Spleen (tissue), 11 donors: ENCODE results near the gene IQCE. TPM values are rescaled to one million over a fixed set of nuclear protein-coding genes. Genes with fewer than 3 reads are reported as not detected.
A peak's percentile ranks its signal among the peaks of the same experiment; 100 is the strongest.

Experiments used
- DNase-seq: peaks from one replicate; pipeline ENCODE4 v3.0.0-alpha.2; 2020
- H3K27ac ChIP-seq, 8 donors: fragments of 200-600 bp; sonication (generic) in 7 of 8; 1 replicate in 4 of 8; 2 replicates in 4 of 8; pipeline versions ENCODE4 v1.5.0 to v1.8.0; 2016 to 2021; ENCODE audit warnings: inconsistent platforms in 4 of 8, mild to moderate bottlenecking in 4 of 8, moderate library complexity in 1 of 8
- H3K27me3 ChIP-seq, 7 donors: fragments of 200-600 bp; sonication (generic) in 6 of 7; replicated peaks in 1 of 7; 1 replicate in 4 of 7; 2 replicates in 3 of 7; pipeline versions ENCODE4 v1.5.0 to v1.8.0; 2016 to 2021; ENCODE audit warnings: inconsistent platforms in 3 of 7, mild to moderate bottlenecking in 1 of 7
- H3K36me3 ChIP-seq, 6 donors: fragments of 200-600 bp; sonication (generic) in 5 of 6; 1 replicate in 4 of 6; 2 replicates in 2 of 6; pipeline versions ENCODE4 v1.5.0 to v1.8.0; 2016 to 2021; ENCODE audit warnings: inconsistent platforms in 2 of 6
- H3K4me1 ChIP-seq, 6 donors: fragments of 200-600 bp; sonication (generic) in 5 of 6; 1 replicate in 3 of 6; 2 replicates in 3 of 6; pipeline versions ENCODE4 v1.5.0 to v1.8.0; 2016 to 2021; ENCODE audit warnings: inconsistent platforms in 3 of 6
- H3K4me3 ChIP-seq, 8 donors: fragments of 200-600 bp; sonication (generic) in 7 of 8; 1 replicate in 4 of 8; 2 replicates in 4 of 8; pipeline versions ENCODE4 v1.5.0 to v1.8.0; 2016 to 2021; ENCODE audit warnings: inconsistent platforms in 4 of 8, mild to moderate bottlenecking in 4 of 8, moderate library complexity in 2 of 8
- H3K9me3 ChIP-seq, 8 donors: fragments of 200-600 bp; sonication (generic) in 7 of 8; 1 replicate in 4 of 8; 2 replicates in 4 of 8; pipeline versions ENCODE4 v1.5.0 to v1.8.0; 2016 to 2021; ENCODE audit warnings: inconsistent platforms in 4 of 8
- POLR2A ChIP-seq, 3 donors: fragments of 450-650 bp; IDR thresholded peaks; one replicate each; pipeline ENCODE4 v1.5.1; 2017; ENCODE audit warnings: antibody characterized with exemption in 3 of 3, mild to moderate bottlenecking in 1 of 3
- POLR2AphosphoS5 ChIP-seq, 3 donors: sonication (generic); formaldehyde crosslinking; IDR thresholded peaks; one replicate each; pipeline ENCODE4 v1.5.1; 2017; ENCODE audit warnings: antibody characterized with exemption in 3 of 3
- WGBS, 5 donors: extraction: QIAGEN DNeasy Blood & Tissue Kit in 3 of 5; methylation state at CpG; one replicate each; pipeline versions ENCODE4 v1.1.5 to v1.1.7; 2013 to 2018; 5-methylcytosine and 5-hydroxymethylcytosine counted together
- intact Hi-C: fragments of 100-400 bp; cut with DNase I; formaldehyde crosslinking; loops from one replicate; pipeline ENCODE4 v1.15.0; 2023; ENCODE audit warnings: low total_unique reads
- polyA plus RNA-seq, 3 donors: library from polyadenylated mRNA; stranded (reverse); fragments of 200-250 nt; gene quantifications; one replicate each; pipeline ENCODE4 v1.2.1, GENCODE V29; 2013
- total RNA-seq, 7 donors: library from RNA; depleted of rRNA in 3 of 7; stranded (reverse); fragments of >200 nt in 3 of 7; fragmentation: NEBNext Ultra II Directional in 4 of 7; extraction: Animal tissue kit (Norgen Biotek cat#: 25700) in 4 of 7; gene quantifications; one replicate each; pipeline versions ENCODE4 v1.1.0 to v1.2.1, GENCODE V29; 2016 to 2021
- TF ChIP-seq, protein P1 (sequence below), 11 experiments: fragments of 200-600 bp in 7 of 11; fragments of 450-650 bp in 4 of 11; sonication (generic) in 4 of 11; IDR thresholded peaks in 8 of 11; conservative IDR thresholded peaks in 3 of 11; 1 replicate in 7 of 11; 2 replicates in 4 of 11; pipeline versions ENCODE4 v1.4.0 to v1.8.0; 2016 to 2021; ENCODE audit warnings: antibody characterized with exemption in 11 of 11, inconsistent platforms in 4 of 11, mild to moderate bottlenecking in 1 of 11
- donor health status: healthy with polysubstance abuse.
- donor health status: DM: no; HTN: no; CAD: no; lungs with moderate emphysema.
- donor health status: DM: no; HTN: no; CAD: no.
- donor health status: Bipolar disorder and iron deficiency.
- donor health status: healthy.
- donor health status: DM: no; HTN: no; CAD: no.
- donor health status: DM: yes; HTN: yes; CAD: no.

IQCE gene
- total and polyA plus RNA-seq, 10 donors = 1.2 to 17.1 (median 11.4) TPM

GRCh38 chr7:2646680-2647571, 88.1 kb downstream of the IQCE start:
- no peaks in the 10 kb centered on the region for H3K27me3 ChIP-seq
- DNase-seq = no peak
- 82 to 94% (median 92%) methylated on average over 15 to 73 of the region's 73 CpGs for WGBS, 5 donors
- peak overlapping the region in 1 of 8 donors; percentile 92 for H3K27ac ChIP-seq
- H3K4me3 ChIP-seq = no peak overlapping the region
- H3K9me3 ChIP-seq = no peaks in the 10 kb centered on the region
- TF ChIP-seq POLR2AphosphoS5 (IDR thresholded peaks at IDR 0.05) (no peak), POLR2A (IDR thresholded peaks at IDR 0.05) (no peak)
- TF ChIP-seq, protein P1, sequence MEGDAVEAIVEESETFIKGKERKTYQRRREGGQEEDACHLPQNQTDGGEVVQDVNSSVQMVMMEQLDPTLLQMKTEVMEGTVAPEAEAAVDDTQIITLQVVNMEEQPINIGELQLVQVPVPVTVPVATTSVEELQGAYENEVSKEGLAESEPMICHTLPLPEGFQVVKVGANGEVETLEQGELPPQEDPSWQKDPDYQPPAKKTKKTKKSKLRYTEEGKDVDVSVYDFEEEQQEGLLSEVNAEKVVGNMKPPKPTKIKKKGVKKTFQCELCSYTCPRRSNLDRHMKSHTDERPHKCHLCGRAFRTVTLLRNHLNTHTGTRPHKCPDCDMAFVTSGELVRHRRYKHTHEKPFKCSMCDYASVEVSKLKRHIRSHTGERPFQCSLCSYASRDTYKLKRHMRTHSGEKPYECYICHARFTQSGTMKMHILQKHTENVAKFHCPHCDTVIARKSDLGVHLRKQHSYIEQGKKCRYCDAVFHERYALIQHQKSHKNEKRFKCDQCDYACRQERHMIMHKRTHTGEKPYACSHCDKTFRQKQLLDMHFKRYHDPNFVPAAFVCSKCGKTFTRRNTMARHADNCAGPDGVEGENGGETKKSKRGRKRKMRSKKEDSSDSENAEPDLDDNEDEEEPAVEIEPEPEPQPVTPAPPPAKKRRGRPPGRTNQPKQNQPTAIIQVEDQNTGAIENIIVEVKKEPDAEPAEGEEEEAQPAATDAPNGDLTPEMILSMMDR (IDR thresholded peaks at IDR 0.05 in 8 of 11, conservative IDR thresholded peaks at IDR 0.05 in 3 of 11) = no peak
- intact Hi-C loops = no loop called here
- peaks cover 0 to 58% (median 24%) of the 10 kb centered on the region in 6 donors for H3K36me3 ChIP-seq
- peaks cover 30 to 63% (median 51%) of the 10 kb centered on the region in 6 donors for H3K4me1 ChIP-seq

DNA sequence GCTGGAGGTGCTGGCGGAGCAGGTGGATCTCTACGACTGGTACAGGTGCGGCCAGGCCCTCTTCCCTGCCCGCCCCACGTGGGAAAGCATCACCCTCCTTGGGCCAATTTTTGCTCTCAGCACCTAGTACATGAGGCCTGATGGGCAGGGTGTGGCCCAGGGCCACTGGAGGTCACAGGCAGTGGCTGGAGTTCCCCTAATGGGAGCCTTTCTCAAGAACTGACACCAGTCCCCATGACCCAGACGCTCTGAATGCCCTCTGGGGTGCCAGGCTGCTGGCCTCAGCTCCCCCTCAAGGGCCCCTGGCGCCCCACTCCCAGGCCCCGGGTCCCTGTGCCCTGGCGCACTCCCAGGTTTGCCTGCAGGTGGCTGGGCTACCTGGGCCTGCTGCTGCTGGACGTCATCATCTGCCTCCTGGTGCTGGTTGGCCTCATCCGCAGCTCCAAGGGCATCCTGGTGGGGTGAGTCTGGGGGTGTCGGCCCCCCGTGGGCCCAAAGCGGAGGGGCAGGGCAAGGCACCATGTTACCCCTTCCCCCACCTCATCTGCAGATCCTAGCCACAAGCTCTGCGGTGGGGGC, 88.9 kb downstream of the IQCE start:
- TF ChIP-seq, protein P1 (IDR thresholded peaks at IDR 0.05 in 8 of 11, conservative IDR thresholded peaks at IDR 0.05 in 3 of 11) = no peak
- TF ChIP-seq POLR2AphosphoS5 (IDR thresholded peaks at IDR 0.05) = peak in 1 of 3 donors; percentile 30
- Histone ChIP-seq H3K27me3 (no peaks in the 10 kb centered on the region), H3K4me1 (peaks cover 27 to 55% (median 43%) of the 10 kb centered on the region in 6 donors), H3K27ac (peak overlapping the region in 1 of 8 donors; percentile 28), H3K4me3 (no peak overlapping the region), H3K36me3 (peaks cover 0 to 66% (median 28%) of the 10 kb centered on the region in 6 donors), H3K9me3 (no peaks in the 10 kb centered on the region)
- intact Hi-C loops = no loop called here
- no peak for DNase-seq
- WGBS, 5 donors = 88 to 97% (median 91%) methylated on average over 7 to 15 of the region's 15 CpGs

DNA sequence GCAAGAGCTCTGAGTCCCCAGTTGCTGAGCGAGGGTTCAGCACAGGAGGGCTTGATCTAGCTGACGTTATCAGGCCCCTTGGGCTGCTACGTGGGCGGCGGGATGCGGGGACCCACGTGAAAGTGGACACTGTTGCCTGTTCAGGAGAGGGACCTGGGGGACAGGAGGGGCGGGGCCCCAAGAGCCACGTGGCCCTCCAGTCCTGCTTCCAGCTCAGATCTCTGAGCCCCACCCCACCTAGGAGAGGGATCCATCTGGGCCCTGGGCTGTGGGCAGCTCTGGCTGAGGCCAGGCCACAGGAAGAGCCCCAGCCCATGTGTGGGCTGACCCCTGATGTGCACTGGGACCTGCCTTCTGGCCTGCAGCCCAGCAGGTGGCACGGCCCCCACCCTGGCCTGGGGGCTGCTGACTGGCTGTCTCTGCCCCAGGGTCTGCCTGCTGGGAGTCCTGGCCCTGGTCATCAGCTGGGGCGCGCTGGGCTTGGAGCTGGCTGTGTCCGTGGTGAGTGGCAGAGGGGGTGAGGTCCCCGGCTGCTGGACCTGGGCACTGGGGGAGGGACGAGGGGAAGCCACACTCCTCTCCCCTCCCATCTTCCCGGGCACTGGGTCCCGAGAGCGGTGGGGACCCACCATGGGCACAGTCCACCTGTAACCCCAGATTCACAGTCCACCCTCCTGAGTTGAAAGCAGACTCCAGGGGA, 90.5 kb downstream of the IQCE start:
- intact Hi-C loops = no loop called here
- Histone ChIP-seq H3K36me3 (peaks cover 0 to 82% (median 29%) of the 10 kb centered on the region in 6 donors), H3K9me3 (no peaks in the 10 kb centered on the region), H3K27ac (no peak overlapping the region), H3K27me3 (no peaks in the 10 kb centered on the region), H3K4me3 (no peak overlapping the region), H3K4me1 (peaks cover 15 to 39% (median 27%) of the 10 kb centered on the region in 6 donors)
- TF ChIP-seq POLR2AphosphoS5 (IDR thresholded peaks at IDR 0.05) = peak in 2 of 3 donors; percentile 15 to 18
- TF ChIP-seq, protein P1 (IDR thresholded peaks at IDR 0.05 in 8 of 11, conservative IDR thresholded peaks at IDR 0.05 in 3 of 11) = no peak
- DNase-seq = no peak
- WGBS, 5 donors = 85 to 92% (median 88%) methylated on average over 12 to 18 of the region's 18 CpGs
